ENCODE data around the gene CXCL1. TPM values are rescaled to one million over a fixed set of nuclear protein-coding genes. Genes with fewer than 3 reads are reported as not detected.

CXCL1 gene
- total RNA-seq, 1 experiment from 2014 or later, result not detected

- H3K36me3 ChIP-seq (ENCODE audit: control insufficient read depth, insufficient read depth, low read length), result no peaks in the 10 kb centered on the region
- Mint-ChIP-seq H3K4me1 (ENCODE audit: low read depth, unreplicated experiment) (no peaks in the 10 kb centered on the region), H3K36me3 (ENCODE audit: insufficient read depth, unreplicated experiment) (no peaks in the 10 kb centered on the region), H3K9me3 (ENCODE audit: unreplicated experiment) (no peaks in the 10 kb centered on the region), H3K27me3 (ENCODE audit: insufficient read depth, unreplicated experiment) (peaks cover 3% of the 10 kb centered on the region), H3K27ac (ENCODE audit: unreplicated experiment) (no peak overlapping the region), H3K4me3 (ENCODE audit: unreplicated experiment) (no peak overlapping the region)
- H3K4me1 ChIP-seq, result no peaks in the 10 kb centered on the region
- no peaks in the 10 kb centered on the region for H3K27me3 ChIP-seq (replicated peaks; ENCODE audit: control insufficient read depth, insufficient read depth, low read length)
- DNase-seq, result no peak
- ChIA-PET POLR2A (no interaction called here), CTCF (interaction anchor here (0.6 to 1.1 kb wide), 2 partner anchors 8 to 468 kb away, joined by 3 read pairs; no protein-coding TSS in a partner anchor)
- no peak overlapping the region for H3K4me3 ChIP-seq (ENCODE audit: low read depth, low read length)
- no peaks in the 10 kb centered on the region for H3K9me3 ChIP-seq
- no peak for TF ChIP-seq CTCF (IDR thresholded peaks at IDR 0.05; ENCODE audit: insufficient read depth in 1 of 2, low read depth in 1 of 2, low read length in 1 of 2, severe bottlenecking in 1 of 2, unreplicated experiment in 1 of 2)
- BruUV-seq (replicated peaks), result no TSS peak
- intact Hi-C loops (cut with micrococcal nuclease; ENCODE audit: unreplicated experiment), result no loop called here
These were observed 12.7 kb upstream of the CXCL1 start for GRCh38 chr4:73856518-73856917.

- DNase-seq, result no peak
- H3K27ac Mint-ChIP-seq (ENCODE audit: unreplicated experiment), result no peak overlapping the region
- BruUV-seq (replicated peaks), result no TSS peak
- no peak overlapping the region for H3K4me3 ChIP-seq (ENCODE audit: low read depth, low read length)
- peaks cover 8% of the 10 kb centered on the region for H3K27me3 Mint-ChIP-seq (ENCODE audit: insufficient read depth, unreplicated experiment)
- ChIA-PET POLR2A (no interaction called here), CTCF (no interaction called here)
- no peaks in the 10 kb centered on the region for H3K4me1 ChIP-seq
- no peaks in the 10 kb centered on the region for H3K27me3 ChIP-seq (replicated peaks; ENCODE audit: control insufficient read depth, insufficient read depth, low read length)
- H3K9me3 ChIP-seq, result no peaks in the 10 kb centered on the region
- no peaks in the 10 kb centered on the region for H3K36me3 ChIP-seq (ENCODE audit: control insufficient read depth, insufficient read depth, low read length)
- no peaks in the 10 kb centered on the region for H3K36me3 Mint-ChIP-seq (ENCODE audit: insufficient read depth, unreplicated experiment)
- no peak for TF ChIP-seq CTCF (IDR thresholded peaks at IDR 0.05; ENCODE audit: insufficient read depth in 1 of 2, low read depth in 1 of 2, low read length in 1 of 2, severe bottlenecking in 1 of 2, unreplicated experiment in 1 of 2)
- no peaks in the 10 kb centered on the region for H3K9me3 Mint-ChIP-seq (ENCODE audit: unreplicated experiment)
- H3K4me3 Mint-ChIP-seq (ENCODE audit: unreplicated experiment), result no peak overlapping the region
- H3K4me1 Mint-ChIP-seq (ENCODE audit: low read depth, unreplicated experiment), result no peaks in the 10 kb centered on the region
- intact Hi-C loops (cut with micrococcal nuclease; ENCODE audit: unreplicated experiment), result no loop called here
These were observed 9.5 kb upstream of the CXCL1 start for GRCh38 chr4:73859614-73860088.

GRCh38 chr4:73860181-73860580 is 9.0 kb upstream of the CXCL1 start:
- Mint-ChIP-seq H3K27me3 (ENCODE audit: insufficient read depth, unreplicated experiment) (peaks cover 8% of the 10 kb centered on the region), H3K4me1 (ENCODE audit: low read depth, unreplicated experiment) (no peaks in the 10 kb centered on the region)
- POLR2A ChIA-PET, result no interaction called here

More at GRCh38 chr4:73860181-73860580, 9.0 kb upstream of the CXCL1 start:
- BruUV-seq (replicated peaks), result no TSS peak
- intact Hi-C loops (cut with micrococcal nuclease; ENCODE audit: unreplicated experiment), result no loop called here
- Histone ChIP-seq H3K9me3 (no peaks in the 10 kb centered on the region), H3K27me3 (replicated peaks; ENCODE audit: control insufficient read depth, insufficient read depth, low read length) (no peaks in the 10 kb centered on the region), H3K4me3 (ENCODE audit: low read depth, low read length) (no peak overlapping the region), H3K36me3 (ENCODE audit: control insufficient read depth, insufficient read depth, low read length) (no peaks in the 10 kb centered on the region), H3K4me1 (no peaks in the 10 kb centered on the region)
- TF ChIP-seq CTCF (IDR thresholded peaks at IDR 0.05; ENCODE audit: insufficient read depth in 1 of 2, low read depth in 1 of 2, low read length in 1 of 2, severe bottlenecking in 1 of 2, unreplicated experiment in 1 of 2), result no peak
- H3K27ac Mint-ChIP-seq (ENCODE audit: unreplicated experiment), result no peak overlapping the region
- CTCF ChIA-PET, result no interaction called here
- H3K9me3 Mint-ChIP-seq (ENCODE audit: unreplicated experiment), result no peaks in the 10 kb centered on the region
- no peaks in the 10 kb centered on the region for H3K36me3 Mint-ChIP-seq (ENCODE audit: insufficient read depth, unreplicated experiment)
- H3K4me3 Mint-ChIP-seq (ENCODE audit: unreplicated experiment), result no peak overlapping the region
- no peak for DNase-seq

All from Caco-2 (cell line).